Measurements from ENCODE around the gene MARK3.

DNA sequence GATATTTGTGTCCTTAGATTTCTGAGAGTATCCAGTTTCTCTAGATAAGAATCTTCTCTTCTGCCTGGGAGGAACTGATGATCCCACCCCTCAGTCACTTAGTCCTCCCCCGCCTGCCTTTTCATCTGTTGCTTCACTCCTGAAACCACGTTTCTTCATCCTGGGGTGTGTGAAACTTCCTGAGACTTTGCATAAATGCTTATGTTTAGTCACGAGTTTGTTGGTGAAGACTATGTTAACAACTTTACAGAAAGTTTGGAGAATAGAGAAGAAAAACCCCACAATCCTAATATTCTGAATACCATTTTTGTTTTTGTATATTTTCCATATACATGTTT is 33.2 kb downstream of the MARK3 start:
- TF ChIP-seq, protein P1, sequence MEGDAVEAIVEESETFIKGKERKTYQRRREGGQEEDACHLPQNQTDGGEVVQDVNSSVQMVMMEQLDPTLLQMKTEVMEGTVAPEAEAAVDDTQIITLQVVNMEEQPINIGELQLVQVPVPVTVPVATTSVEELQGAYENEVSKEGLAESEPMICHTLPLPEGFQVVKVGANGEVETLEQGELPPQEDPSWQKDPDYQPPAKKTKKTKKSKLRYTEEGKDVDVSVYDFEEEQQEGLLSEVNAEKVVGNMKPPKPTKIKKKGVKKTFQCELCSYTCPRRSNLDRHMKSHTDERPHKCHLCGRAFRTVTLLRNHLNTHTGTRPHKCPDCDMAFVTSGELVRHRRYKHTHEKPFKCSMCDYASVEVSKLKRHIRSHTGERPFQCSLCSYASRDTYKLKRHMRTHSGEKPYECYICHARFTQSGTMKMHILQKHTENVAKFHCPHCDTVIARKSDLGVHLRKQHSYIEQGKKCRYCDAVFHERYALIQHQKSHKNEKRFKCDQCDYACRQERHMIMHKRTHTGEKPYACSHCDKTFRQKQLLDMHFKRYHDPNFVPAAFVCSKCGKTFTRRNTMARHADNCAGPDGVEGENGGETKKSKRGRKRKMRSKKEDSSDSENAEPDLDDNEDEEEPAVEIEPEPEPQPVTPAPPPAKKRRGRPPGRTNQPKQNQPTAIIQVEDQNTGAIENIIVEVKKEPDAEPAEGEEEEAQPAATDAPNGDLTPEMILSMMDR (optimal IDR thresholded peaks at IDR 0.05 in 1 of 3, IDR thresholded peaks at IDR 0.05 in 1 of 3, conservative IDR thresholded peaks at IDR 0.05 in 1 of 3; ENCODE audit: extremely low read depth in 1 of 3, insufficient read depth in 2 of 3, low read length in 3 of 3): no peak
- no peak for TF ChIP-seq EZH2 (IDR thresholded peaks at IDR 0.05; ENCODE audit: low read length)
